ENCODE measurements around the gene FAM47E. TPM values are rescaled to one million over a fixed set of nuclear protein-coding genes. Genes with fewer than 3 reads are reported as not detected.

Gene FAM47E
- total RNA-seq, 1 donor from 2014 or later: 6.4 TPM

DNA sequence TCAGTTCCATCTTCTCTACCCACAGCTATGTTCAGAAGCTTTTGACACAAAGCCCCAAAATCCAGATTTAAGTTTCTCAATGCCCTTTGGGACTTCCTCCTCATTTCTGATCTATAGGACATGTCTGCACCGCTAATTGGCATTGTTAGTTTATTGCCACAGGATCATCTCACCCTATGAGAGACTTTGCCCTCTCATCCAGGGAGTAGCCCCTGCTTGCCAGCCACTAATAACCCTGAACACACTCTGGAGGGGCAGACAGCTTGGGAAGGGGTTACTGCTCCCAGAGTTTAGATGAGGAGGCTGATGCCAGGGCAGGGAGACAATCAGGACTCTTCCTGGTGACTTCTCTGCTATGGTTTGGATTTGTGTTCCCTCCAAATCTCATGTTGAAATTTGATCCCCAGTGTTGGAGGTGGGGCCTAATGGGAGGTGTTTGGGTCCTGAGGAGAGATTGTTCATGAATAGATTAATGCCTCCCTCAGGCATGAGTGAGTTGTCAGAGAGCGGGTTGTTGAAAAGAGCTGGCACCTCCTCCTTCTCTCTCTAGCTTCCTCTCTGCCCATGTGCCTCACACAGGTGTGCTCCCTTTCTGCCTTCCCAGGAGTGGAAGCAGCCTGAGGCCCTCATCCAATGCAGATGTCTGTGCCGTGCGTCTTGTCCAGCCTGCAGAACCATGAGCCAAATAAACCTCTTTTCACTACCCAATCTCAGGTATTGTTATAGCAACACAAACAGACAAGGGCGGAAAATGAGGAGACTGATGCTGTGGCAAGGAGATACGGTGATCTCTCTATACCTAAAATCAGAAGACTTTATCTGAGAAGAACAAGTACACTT, 34.3 kb upstream of the FAM47E start:
- Histone ChIP-seq H3K4me1 (peaks cover 69% of the 10 kb centered on the region), H3K9me3 (no peaks in the 10 kb centered on the region), H3K27me3 (ENCODE audit: low read depth) (no peaks in the 10 kb centered on the region), H3K4me3 (no peak overlapping the region), H3K36me3 (no peaks in the 10 kb centered on the region), H3K27ac (peak overlapping the region; percentile 32)
- intact Hi-C loops (cut with DNase I): no loop called here
- DNase-seq: no peak
- TF ChIP-seq, protein P1, sequence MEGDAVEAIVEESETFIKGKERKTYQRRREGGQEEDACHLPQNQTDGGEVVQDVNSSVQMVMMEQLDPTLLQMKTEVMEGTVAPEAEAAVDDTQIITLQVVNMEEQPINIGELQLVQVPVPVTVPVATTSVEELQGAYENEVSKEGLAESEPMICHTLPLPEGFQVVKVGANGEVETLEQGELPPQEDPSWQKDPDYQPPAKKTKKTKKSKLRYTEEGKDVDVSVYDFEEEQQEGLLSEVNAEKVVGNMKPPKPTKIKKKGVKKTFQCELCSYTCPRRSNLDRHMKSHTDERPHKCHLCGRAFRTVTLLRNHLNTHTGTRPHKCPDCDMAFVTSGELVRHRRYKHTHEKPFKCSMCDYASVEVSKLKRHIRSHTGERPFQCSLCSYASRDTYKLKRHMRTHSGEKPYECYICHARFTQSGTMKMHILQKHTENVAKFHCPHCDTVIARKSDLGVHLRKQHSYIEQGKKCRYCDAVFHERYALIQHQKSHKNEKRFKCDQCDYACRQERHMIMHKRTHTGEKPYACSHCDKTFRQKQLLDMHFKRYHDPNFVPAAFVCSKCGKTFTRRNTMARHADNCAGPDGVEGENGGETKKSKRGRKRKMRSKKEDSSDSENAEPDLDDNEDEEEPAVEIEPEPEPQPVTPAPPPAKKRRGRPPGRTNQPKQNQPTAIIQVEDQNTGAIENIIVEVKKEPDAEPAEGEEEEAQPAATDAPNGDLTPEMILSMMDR (IDR thresholded peaks at IDR 0.05): no peak
- no peak for ATAC-seq

DNA sequence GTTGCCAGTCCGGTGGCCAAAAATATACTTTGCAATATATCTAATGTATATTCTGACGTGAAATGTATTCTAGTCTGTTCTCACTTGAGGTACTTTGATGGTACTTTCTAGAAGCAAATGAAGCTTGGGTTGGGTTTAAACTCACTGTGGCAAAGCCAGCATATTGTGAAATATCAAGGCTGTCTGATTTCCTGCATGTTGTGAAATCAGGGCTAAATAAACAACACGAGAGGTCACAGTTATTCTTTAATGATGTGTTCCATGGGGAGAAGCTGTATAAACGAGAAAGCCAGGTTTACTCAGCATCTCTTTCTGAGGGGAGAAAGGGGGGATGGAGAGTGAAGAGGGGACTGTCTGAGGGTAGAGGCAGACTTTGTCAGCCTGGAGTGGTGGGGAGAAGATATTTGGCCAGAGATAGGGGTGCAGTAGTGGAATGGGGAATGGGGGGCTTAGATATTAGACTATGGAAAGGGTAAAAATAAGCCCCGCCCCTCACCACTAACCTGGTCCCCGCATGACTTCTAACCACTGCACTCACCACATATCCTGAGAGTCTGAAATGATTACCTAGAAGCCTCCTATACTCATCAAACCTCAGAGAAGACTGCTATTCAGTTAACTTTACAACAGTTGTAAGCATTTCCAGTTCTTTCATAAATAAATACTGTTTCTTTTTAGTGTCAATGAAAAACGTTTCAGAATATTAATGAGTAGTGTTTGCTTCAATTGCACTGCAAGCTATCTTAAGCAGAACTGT, 32.0 kb upstream of the FAM47E start:
- peaks cover 57% of the 10 kb centered on the region for H3K4me1 ChIP-seq
- peak; percentile 64 to 69 for ATAC-seq
- DNase-seq: no peak
- no peaks in the 10 kb centered on the region for H3K27me3 ChIP-seq (ENCODE audit: low read depth)
- peak overlapping the region; percentile 39 for H3K27ac ChIP-seq
- H3K36me3 ChIP-seq: no peaks in the 10 kb centered on the region
- TF ChIP-seq, protein P1 (IDR thresholded peaks at IDR 0.05): no peak
- no peak overlapping the region for H3K4me3 ChIP-seq
- intact Hi-C loops (cut with DNase I): no loop called here
- no peaks in the 10 kb centered on the region for H3K9me3 ChIP-seq

DNA sequence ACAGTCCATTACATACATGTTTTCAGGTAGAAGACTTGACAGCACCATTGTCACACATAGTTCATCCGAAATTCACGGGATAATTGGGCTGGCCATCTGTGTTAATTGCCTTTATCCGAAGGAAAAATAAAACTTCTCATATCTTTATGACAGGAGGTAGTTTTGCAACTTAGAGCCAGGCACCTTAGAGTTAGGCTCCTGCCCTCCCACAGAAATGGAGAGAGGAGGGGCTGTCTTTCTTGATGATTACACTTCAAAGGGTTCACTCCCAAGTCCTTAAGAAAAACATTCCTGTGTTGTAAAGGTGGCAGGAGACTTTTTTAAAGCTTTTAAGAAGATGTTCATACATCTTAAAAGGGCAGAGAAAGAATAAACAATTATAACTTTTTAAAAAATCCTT, 27.4 kb upstream of the FAM47E start:
- ATAC-seq (peak; percentile 60 to 82), DNase-seq (no peak)
- TF ChIP-seq, protein P1 (IDR thresholded peaks at IDR 0.05): no peak
- intact Hi-C loops (cut with DNase I): no loop called here
- no peaks in the 10 kb centered on the region for H3K27me3 ChIP-seq (ENCODE audit: low read depth)
- H3K27ac ChIP-seq: no peak overlapping the region
- peaks cover 11% of the 10 kb centered on the region for H3K4me1 ChIP-seq
- H3K9me3 ChIP-seq: no peaks in the 10 kb centered on the region
- H3K36me3 ChIP-seq: no peaks in the 10 kb centered on the region
- no peak overlapping the region for H3K4me3 ChIP-seq

DNA sequence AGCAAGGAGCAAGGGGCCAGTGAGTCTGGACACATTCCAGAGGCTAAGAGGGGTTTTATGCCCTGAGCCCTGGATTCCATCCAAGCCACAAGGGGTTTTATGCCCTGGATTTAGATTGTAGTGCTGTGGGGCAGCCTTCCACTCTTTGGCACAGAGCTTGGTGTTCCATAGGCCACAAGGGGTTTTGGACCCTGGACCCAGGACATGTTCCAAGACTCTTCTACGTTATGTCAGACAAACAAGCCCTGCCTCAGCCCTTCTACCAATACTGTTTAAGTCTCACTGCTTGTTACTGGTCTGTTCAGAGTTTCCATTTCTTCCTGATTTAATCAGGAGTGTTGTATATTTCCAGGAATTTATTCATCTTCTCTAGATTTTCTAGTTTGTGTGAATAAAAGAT, 25.1 kb upstream of the FAM47E start:
- intact Hi-C loops (cut with DNase I): no loop called here
- TF ChIP-seq, protein P1 (IDR thresholded peaks at IDR 0.05): no peak

DNA sequence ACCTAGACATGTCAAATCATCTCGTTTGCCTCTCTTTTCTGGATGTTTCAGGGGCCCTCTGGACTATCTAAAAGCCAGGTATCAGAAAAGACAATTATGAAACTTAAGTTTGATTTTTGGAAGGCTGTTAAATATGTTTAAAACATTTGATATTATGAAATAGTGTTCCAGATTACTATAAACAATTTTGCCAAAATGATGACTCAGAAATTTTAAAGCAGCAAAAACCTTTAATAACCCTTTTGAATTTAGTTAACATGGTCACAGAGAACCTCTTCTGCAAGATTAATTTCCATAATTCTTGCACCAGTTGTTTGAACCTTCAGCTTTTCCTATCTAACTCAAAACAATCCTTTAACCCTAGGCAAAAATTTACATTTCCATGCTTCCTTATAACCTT, 18.8 kb upstream of the FAM47E start:
- ATAC-seq: no peak
- H3K4me3 ChIP-seq: no peak overlapping the region
- TF ChIP-seq, protein P1 (IDR thresholded peaks at IDR 0.05): no peak

More for the DNA sequence above, 25.1 kb upstream of the FAM47E start:
- no peak overlapping the region for H3K27ac ChIP-seq
- DNase-seq (no peak), ATAC-seq (no peak)
- H3K36me3 ChIP-seq: no peaks in the 10 kb centered on the region
- H3K9me3 ChIP-seq: no peaks in the 10 kb centered on the region
- no peaks in the 10 kb centered on the region for H3K4me1 ChIP-seq
- H3K27me3 ChIP-seq (ENCODE audit: low read depth): no peaks in the 10 kb centered on the region
- H3K4me3 ChIP-seq: no peak overlapping the region

More for the DNA sequence above, 18.8 kb upstream of the FAM47E start:
- H3K27ac ChIP-seq: no peak overlapping the region
- H3K9me3 ChIP-seq: no peaks in the 10 kb centered on the region
- H3K27me3 ChIP-seq (ENCODE audit: low read depth): no peaks in the 10 kb centered on the region
- no peaks in the 10 kb centered on the region for H3K36me3 ChIP-seq
- peaks cover 8% of the 10 kb centered on the region for H3K4me1 ChIP-seq
- DNase-seq: no peak
- intact Hi-C loops (cut with DNase I): no loop called here
